ENCODE results near the gene CIB4. TPM values are rescaled to one million over a fixed set of nuclear protein-coding genes. Genes with fewer than 3 reads are reported as not detected.

The CIB4 gene
- total and polyA plus RNA-seq, 2 experiments from 2014 or later, result not detected

- no peaks in the 10 kb centered on the region for H3K9me2 ChIP-seq (replicated peaks; ENCODE audit: insufficient read depth)
- H3K4me2 ChIP-seq, result no peak overlapping the region
- H3K27me3 ChIP-seq, result no peaks in the 10 kb centered on the region
- H3K27ac ChIP-seq, result no peak overlapping the region
- no peak overlapping the region for H3K4me3 ChIP-seq
- H3K36me3 ChIP-seq (replicated peaks; ENCODE audit: insufficient read depth, low read depth), result no peaks in the 10 kb centered on the region
- H3K9me3 ChIP-seq (ENCODE audit: low read depth), result no peaks in the 10 kb centered on the region
- no peaks in the 10 kb centered on the region for H3K4me1 ChIP-seq (ENCODE audit: insufficient read depth)
- no peak for TF ChIP-seq EZH2 (IDR thresholded peaks at IDR 0.05; ENCODE audit: borderline replicate concordance)
- no peak for TF ChIP-seq CTCF (IDR thresholded peaks at IDR 0.05; ENCODE audit: poor library complexity)
- no peak for TF ChIP-seq EZH2phosphoT487 (IDR thresholded peaks at IDR 0.05; ENCODE audit: low read depth, severe bottlenecking, unreplicated experiment)
- H2AFZ ChIP-seq, result no peak overlapping the region
- H3K79me2 ChIP-seq, result no peaks in the 10 kb centered on the region
- DNase-seq (ENCODE audit: low spot score), result no peak
- H4K20me1 ChIP-seq (ENCODE audit: insufficient read depth, poor library complexity, severe bottlenecking), result no peaks in the 10 kb centered on the region
- WGBS (ENCODE audit: low lambda C conversion rate, missing lambda C conversion rate), result 69% methylated on average over 10 of the region's 10 CpGs
Observed at GRCh38 chr2:26540306-26540705, 100.9 kb downstream of the CIB4 start.

- TF ChIP-seq EZH2phosphoT487 (IDR thresholded peaks at IDR 0.05; ENCODE audit: low read depth, severe bottlenecking, unreplicated experiment), result no peak
- no peak for TF ChIP-seq EZH2 (IDR thresholded peaks at IDR 0.05; ENCODE audit: borderline replicate concordance)
- TF ChIP-seq CTCF (IDR thresholded peaks at IDR 0.05; ENCODE audit: poor library complexity), result no peak
- no peaks in the 10 kb centered on the region for H3K4me1 ChIP-seq (ENCODE audit: insufficient read depth)
- DNase-seq (ENCODE audit: low spot score), result no peak
Observed at GRCh38 chr2:26537826-26538475, 103.2 kb downstream of the CIB4 start.

GRCh38 chr2:26537069-26537825, 103.9 kb downstream of the CIB4 start:
- Histone ChIP-seq H3K27me3 (no peaks in the 10 kb centered on the region), H3K36me3 (replicated peaks; ENCODE audit: insufficient read depth, low read depth) (no peaks in the 10 kb centered on the region), H3K4me3 (no peak overlapping the region), H3K4me1 (ENCODE audit: insufficient read depth) (no peaks in the 10 kb centered on the region), H4K20me1 (ENCODE audit: insufficient read depth, poor library complexity, severe bottlenecking) (no peaks in the 10 kb centered on the region), H2AFZ (no peak overlapping the region), H3K9me2 (replicated peaks; ENCODE audit: insufficient read depth) (no peaks in the 10 kb centered on the region), H3K4me2 (no peak overlapping the region), H3K79me2 (no peaks in the 10 kb centered on the region), H3K27ac (no peak overlapping the region), H3K9me3 (ENCODE audit: low read depth) (no peaks in the 10 kb centered on the region)
- DNase-seq (ENCODE audit: low spot score), result no peak
- 88% methylated on average over 17 of the region's 17 CpGs for WGBS (ENCODE audit: low lambda C conversion rate, missing lambda C conversion rate)
- TF ChIP-seq EZH2phosphoT487 (IDR thresholded peaks at IDR 0.05; ENCODE audit: low read depth, severe bottlenecking, unreplicated experiment) (no peak), CTCF (IDR thresholded peaks at IDR 0.05; ENCODE audit: poor library complexity) (no peak), EZH2 (IDR thresholded peaks at IDR 0.05; ENCODE audit: borderline replicate concordance) (no peak)

More at GRCh38 chr2:26537826-26538475, 103.2 kb downstream of the CIB4 start:
- Histone ChIP-seq H2AFZ (no peak overlapping the region), H3K79me2 (no peaks in the 10 kb centered on the region), H3K4me3 (no peak overlapping the region), H3K4me2 (no peak overlapping the region), H3K27ac (no peak overlapping the region), H3K9me3 (ENCODE audit: low read depth) (no peaks in the 10 kb centered on the region), H4K20me1 (ENCODE audit: insufficient read depth, poor library complexity, severe bottlenecking) (no peaks in the 10 kb centered on the region), H3K27me3 (no peaks in the 10 kb centered on the region), H3K9me2 (replicated peaks; ENCODE audit: insufficient read depth) (no peaks in the 10 kb centered on the region), H3K36me3 (replicated peaks; ENCODE audit: insufficient read depth, low read depth) (no peaks in the 10 kb centered on the region)
- 87% methylated on average over 14 of the region's 14 CpGs for WGBS (ENCODE audit: low lambda C conversion rate, missing lambda C conversion rate)

All from hepatocyte (in vitro differentiated cells).